GM19351 (cell line): ENCODE results near the gene SMIM9.
A peak's percentile ranks its signal among the peaks of the same experiment; 100 is the strongest.
"Not testable (repeated sequence)": the region's sequence is repeated elsewhere in the genome, so short reads cannot be mapped to it uniquely, and the experiment has no call there.

Experiments
- ATAC-seq: cut with Tn5 transposase; IDR thresholded peaks from one replicate; pipeline ENCODE4 v1.9.1; 2021; ENCODE audit warnings: mild to moderate bottlenecking, moderate library complexity; ENCODE audit not compliant: unreplicated experiment

The SMIM9 gene

GRCh38 chrX:154816326-154816898, 18.1 kb downstream of the SMIM9 start:
- ATAC-seq: not testable (repeated sequence)

GRCh38 chrX:154815274-154815818, 19.1 kb downstream of the SMIM9 start:
- ATAC-seq: no peak

GRCh38 chrX:154813801-154814200, 20.7 kb downstream of the SMIM9 start:
- ATAC-seq: no peak

GRCh38 chrX:154812341-154813101, 21.9 kb downstream of the SMIM9 start:
- ATAC-seq: no peak

GRCh38 chrX:154809939-154810665, 24.4 kb downstream of the SMIM9 start:
- no peak for ATAC-seq

GRCh38 chrX:154806837-154807501, 27.5 kb downstream of the SMIM9 start:
- no peak for ATAC-seq

- no peak for ATAC-seq
These were observed 28.8 kb downstream of the SMIM9 start for GRCh38 chrX:154805696-154806091.

- peak; percentile 91 for ATAC-seq
These were observed 29.3 kb downstream of the SMIM9 start, which contains the start of gene MPP1 for GRCh38 chrX:154804957-154805695. TSS of gene MPP1 (minus strand) at chrX:154805485. CDS start at chrX:154805373, 112 bp downstream.

- ATAC-seq: no peak
These were observed 30.1 kb downstream of the SMIM9 start for GRCh38 chrX:154804261-154804956.

GRCh38 chrX:154802947-154803346, 31.5 kb downstream of the SMIM9 start:
- no peak for ATAC-seq

GRCh38 chrX:154800478-154801210, 33.8 kb downstream of the SMIM9 start:
- ATAC-seq: no peak

GRCh38 chrX:154799556-154800348, 34.7 kb downstream of the SMIM9 start:
- no peak for ATAC-seq

GRCh38 chrX:154797006-154797405, 37.5 kb downstream of the SMIM9 start:
- no peak for ATAC-seq

- no peak for ATAC-seq
These were observed 39.4 kb downstream of the SMIM9 start for GRCh38 chrX:154795016-154795415.

GRCh38 chrX:154793084-154793795, 41.2 kb downstream of the SMIM9 start:
- ATAC-seq: no peak

- ATAC-seq: no peak
These were observed 42.5 kb downstream of the SMIM9 start for GRCh38 chrX:154791939-154792338.

GRCh38 chrX:154791467-154791866, 43.0 kb downstream of the SMIM9 start:
- ATAC-seq: no peak

- no peak for ATAC-seq
These were observed 48.7 kb downstream of the SMIM9 start for GRCh38 chrX:154785716-154786115.
